Measurements from ENCODE around the gene NELFA. TPM values are rescaled to one million over a fixed set of nuclear protein-coding genes. Genes with fewer than 3 reads are reported as not detected.

Gene NELFA
- total RNA-seq, 1 experiment from 2014 or later, result 55.0 TPM

GRCh38 chr4:1940566-1940965, 68.2 kb downstream of the NELFA start:
- no CpG with 5 or more reads among the region's 7 CpGs for WGBS (ENCODE audit: extremely low coverage, insufficient read length, low lambda C conversion rate)
- no peak overlapping the region for H3K4me3 Mint-ChIP-seq

More at GRCh38 chr4:1940566-1940965, 68.2 kb downstream of the NELFA start:
- Mint-ChIP-seq H3K4me1 (no peaks in the 10 kb centered on the region), H3K9me3 (no peaks in the 10 kb centered on the region), H3K27ac (peak overlapping the region in 1 of 3 experiments; percentile 78; a peak in 2 of 7 replicates), H3K36me3 (ENCODE audit: insufficient read depth in 1 of 3, low read depth in 3 of 3) (peaks cover 23 to 58% (median 52%) of the 10 kb centered on the region in 3 experiments), H3K27me3 (ENCODE audit: low read depth) (no peaks in the 10 kb centered on the region)
- no peak overlapping the region for H2BK5ac ChIP-seq (ENCODE audit: insufficient read length, low read length)
- H2BK12ac ChIP-seq (ENCODE audit: insufficient read length, low read depth, low read length), result no peak overlapping the region
- H4K8ac ChIP-seq (replicated peaks; ENCODE audit: insufficient read length, low read depth, low read length), result no peak overlapping the region
- no peak overlapping the region for H3K23ac ChIP-seq (ENCODE audit: insufficient read length, low read depth, low read length)
- H4K20me1 ChIP-seq (ENCODE audit: control insufficient read depth, insufficient read depth, insufficient read length), result no peaks in the 10 kb centered on the region
- H2BK20ac ChIP-seq (ENCODE audit: low read depth, low read length, poor library complexity, severe bottlenecking), result no peak overlapping the region
- H3K4ac ChIP-seq (ENCODE audit: low read depth, low read length), result no peak overlapping the region
- DNase-seq, result no peak
- no peak overlapping the region for H2BK15ac ChIP-seq (ENCODE audit: low read depth, low read length)
- H4K5ac ChIP-seq (ENCODE audit: insufficient read length, low read depth, low read length), result no peak overlapping the region
- no peaks in the 10 kb centered on the region for H3K9me3 ChIP-seq (ENCODE audit: control insufficient read depth, low read depth, low read length)
- H3T11ph ChIP-seq (ENCODE audit: low read length), result no peak overlapping the region
- H3K27ac ChIP-seq (ENCODE audit: insufficient read length, low read depth, low read length), result no peak overlapping the region
- no peak for TF ChIP-seq CTCF (conservative IDR thresholded peaks at IDR 0.05)
- no peak overlapping the region for H3K18ac ChIP-seq (ENCODE audit: insufficient read length, low read depth, low read length)
- no peak overlapping the region for H4K91ac ChIP-seq (ENCODE audit: insufficient read length, low read depth, low read length)
- no peak overlapping the region for H3K9ac ChIP-seq (ENCODE audit: extremely low read depth, insufficient read length, low read length)
- no peaks in the 10 kb centered on the region for H3K79me2 ChIP-seq (ENCODE audit: insufficient read depth, low read length)
- H3K4me1 ChIP-seq (ENCODE audit: insufficient read depth, low read length), result no peaks in the 10 kb centered on the region
- H3K4me2 ChIP-seq (ENCODE audit: insufficient read depth, insufficient read length, low read length), result no peak overlapping the region
- H2AK5ac ChIP-seq (ENCODE audit: insufficient read length, low read length), result no peak overlapping the region
- H2AFZ ChIP-seq (ENCODE audit: low read length), result no peak overlapping the region
- no peaks in the 10 kb centered on the region for H3K79me1 ChIP-seq (ENCODE audit: insufficient read depth, low read depth, low read length, poor library complexity, severe bottlenecking)
- H2BK120ac ChIP-seq (ENCODE audit: low read depth, low read length, poor library complexity, severe bottlenecking), result no peak overlapping the region
- H3K14ac ChIP-seq (ENCODE audit: insufficient read depth, low read length), result no peak overlapping the region
- no peaks in the 10 kb centered on the region for H3K23me2 ChIP-seq (ENCODE audit: insufficient read length, low read depth, low read length, poor library complexity, severe bottlenecking)
- H3K27me3 ChIP-seq (ENCODE audit: insufficient read depth, low read length), result no peaks in the 10 kb centered on the region
- no peak overlapping the region for H3K56ac ChIP-seq (ENCODE audit: insufficient read length, low read depth, low read length)

All from H9 (cell line).